ENCODE results near the gene DOCK7.

DNA sequence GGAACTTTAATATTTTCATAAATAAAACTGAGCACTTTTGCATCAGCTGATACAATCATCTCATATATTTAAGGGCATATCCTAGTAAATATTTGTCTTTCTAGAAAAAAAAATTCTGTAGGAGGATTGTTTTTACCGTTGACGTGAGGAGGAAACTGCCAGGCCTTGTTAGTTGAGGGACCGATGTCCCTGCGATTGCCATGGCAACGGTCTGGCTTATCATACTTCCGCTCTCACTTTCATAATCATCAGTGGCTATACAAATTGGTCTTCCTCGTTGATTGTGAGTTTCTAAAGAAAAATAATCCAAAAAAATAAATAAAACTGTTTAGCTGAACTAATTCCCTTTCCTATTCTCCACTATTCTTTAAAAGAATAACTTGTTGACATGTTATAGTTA, 160.2 kb downstream of the DOCK7 start:
- TF ChIP-seq, protein P1, sequence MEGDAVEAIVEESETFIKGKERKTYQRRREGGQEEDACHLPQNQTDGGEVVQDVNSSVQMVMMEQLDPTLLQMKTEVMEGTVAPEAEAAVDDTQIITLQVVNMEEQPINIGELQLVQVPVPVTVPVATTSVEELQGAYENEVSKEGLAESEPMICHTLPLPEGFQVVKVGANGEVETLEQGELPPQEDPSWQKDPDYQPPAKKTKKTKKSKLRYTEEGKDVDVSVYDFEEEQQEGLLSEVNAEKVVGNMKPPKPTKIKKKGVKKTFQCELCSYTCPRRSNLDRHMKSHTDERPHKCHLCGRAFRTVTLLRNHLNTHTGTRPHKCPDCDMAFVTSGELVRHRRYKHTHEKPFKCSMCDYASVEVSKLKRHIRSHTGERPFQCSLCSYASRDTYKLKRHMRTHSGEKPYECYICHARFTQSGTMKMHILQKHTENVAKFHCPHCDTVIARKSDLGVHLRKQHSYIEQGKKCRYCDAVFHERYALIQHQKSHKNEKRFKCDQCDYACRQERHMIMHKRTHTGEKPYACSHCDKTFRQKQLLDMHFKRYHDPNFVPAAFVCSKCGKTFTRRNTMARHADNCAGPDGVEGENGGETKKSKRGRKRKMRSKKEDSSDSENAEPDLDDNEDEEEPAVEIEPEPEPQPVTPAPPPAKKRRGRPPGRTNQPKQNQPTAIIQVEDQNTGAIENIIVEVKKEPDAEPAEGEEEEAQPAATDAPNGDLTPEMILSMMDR (IDR thresholded peaks at IDR 0.05 in 8 of 11, conservative IDR thresholded peaks at IDR 0.05 in 3 of 11) = no peak
- TF ChIP-seq POLR2A (IDR thresholded peaks at IDR 0.05) = no peak
